WTC11 (cell line): ENCODE results near the gene TMEM192.

Experiments
- PRDM15 ChIP-seq: sonication (generic); formaldehyde crosslinking; IDR thresholded peaks from 2 replicates; pipeline ENCODE4 v1.8.0; 2022; ENCODE audit warnings: missing genetic modification reagents
- ZNF396 ChIP-seq: fragments of 250-450 bp; sonication (Bioruptor Pico); IDR thresholded peaks from 2 replicates; pipeline ENCODE4 v1.8.0; 2021; ENCODE audit warnings: mild to moderate bottlenecking, moderate library complexity, borderline replicate concordance
- ZNF512 ChIP-seq: sonication (generic); formaldehyde crosslinking; IDR thresholded peaks from 2 replicates; pipeline ENCODE4 v1.8.1; 2022; ENCODE audit warnings: missing genetic modification reagents, borderline replicate concordance

GRCh38 chr4:165027762-165028402, 84.8 kb downstream of the TMEM192 start:
- TF ChIP-seq ZNF396 (CRISPR knock-in tag) (no peak), ZNF512 (CRISPR knock-in tag) (no peak), PRDM15 (CRISPR knock-in tag) (no peak)
